Measurements from ENCODE around the gene CYP46A1. TPM values are rescaled to one million over a fixed set of nuclear protein-coding genes. Genes with fewer than 3 reads are reported as not detected.

The CYP46A1 gene
- total and polyA plus RNA-seq, 2 donors (not counting 1 experiment from before 2014, with no cell fraction given): 0.27 to 0.28 TPM

GRCh38 chr14:99679543-99679942 lies 4.6 kb upstream of the CYP46A1 start:
- H3K36me3 ChIP-seq (replicated peaks in 1 of 2; ENCODE audit: control extremely low read depth in 1 of 2, control insufficient read depth in 1 of 2, extremely low read depth in 1 of 2, insufficient read depth in 2 of 2, low read length in 1 of 2): no peaks in the 10 kb centered on the region
- peaks cover 10% of the 10 kb centered on the region for H3K4me1 Mint-ChIP-seq
- peaks cover 0 to 36% (median 2%) of the 10 kb centered on the region in 3 donors for H3K9me3 ChIP-seq (ENCODE audit: control extremely low read depth in 1 of 3, control insufficient read depth in 2 of 3, insufficient read depth in 1 of 3, low read length in 2 of 3)
- H3K4me2 ChIP-seq (replicated peaks; ENCODE audit: low read depth, low read length, poor library complexity, severe bottlenecking): no peak overlapping the region
- TF ChIP-seq EZH2 (IDR thresholded peaks at IDR 0.05; ENCODE audit: borderline replicate concordance, insufficient read depth, low read depth, low read length, poor library complexity, severe bottlenecking) (no peak), CTCF (IDR thresholded peaks at IDR 0.05) (no peak)
- no peak overlapping the region for H3K27ac Mint-ChIP-seq
- H3K27ac ChIP-seq (ENCODE audit: low read length in 2 of 2): no peak overlapping the region
- no peak overlapping the region for H3K9ac ChIP-seq (ENCODE audit: low read length)
- WGBS (ENCODE audit: insufficient coverage): 77% methylated on average over 8 of the region's 8 CpGs
- POLR2A ChIA-PET: no interaction called here
- H3K27me3 ChIP-seq (replicated peaks in 1 of 4; ENCODE audit: control extremely low read depth in 1 of 4, control insufficient read depth in 3 of 4, insufficient read depth in 4 of 4, low read length in 3 of 4): peaks cover 0 to 22% (median 1%) of the 10 kb centered on the region in 4 experiments
- CTCF ChIA-PET: no interaction called here
- intact Hi-C loops (cut with micrococcal nuclease): no loop called here
- no peak overlapping the region for H3K4me3 ChIP-seq (ENCODE audit: control extremely low read depth in 1 of 5, extremely low read depth in 1 of 5, insufficient read depth in 1 of 5, low read depth in 2 of 5, low read length in 4 of 5)
- no peaks in the 10 kb centered on the region for H4K20me1 ChIP-seq (ENCODE audit: control insufficient read depth, insufficient read depth, low read length, poor library complexity, severe bottlenecking)
- H3K79me2 ChIP-seq (ENCODE audit: control insufficient read depth, insufficient read depth, low read length): no peaks in the 10 kb centered on the region
- H3K4me3 Mint-ChIP-seq: no peak overlapping the region
- peaks cover 7 to 13% of the 10 kb centered on the region in 2 donors for H3K4me1 ChIP-seq (ENCODE audit: control insufficient read depth in 2 of 2, insufficient read depth in 2 of 2, low read length in 2 of 2)
- no peak for ATAC-seq (ENCODE audit: low read depth)
- no peaks in the 10 kb centered on the region for H3K9me3 Mint-ChIP-seq (ENCODE audit: insufficient read depth)
- no peak overlapping the region for H2AFZ ChIP-seq (ENCODE audit: insufficient read depth, low read depth, low read length, poor library complexity, severe bottlenecking)
- no peak for DNase-seq
- H3K27me3 Mint-ChIP-seq: peaks cover 4% of the 10 kb centered on the region

GRCh38 chr14:99679996-99680395 lies 4.1 kb upstream of the CYP46A1 start:
- H3K27ac Mint-ChIP-seq: no peak overlapping the region
- DNase-seq: no peak
- peaks cover 4% of the 10 kb centered on the region for H3K27me3 Mint-ChIP-seq
- Histone ChIP-seq H3K9me3 (ENCODE audit: control extremely low read depth in 1 of 3, control insufficient read depth in 2 of 3, insufficient read depth in 1 of 3, low read length in 2 of 3) (peaks cover 0 to 36% (median 2%) of the 10 kb centered on the region in 3 donors), H2AFZ (ENCODE audit: insufficient read depth, low read depth, low read length, poor library complexity, severe bottlenecking) (no peak overlapping the region), H3K4me1 (ENCODE audit: control insufficient read depth in 2 of 2, insufficient read depth in 2 of 2, low read length in 2 of 2) (peaks cover 10 to 17% of the 10 kb centered on the region in 2 donors), H4K20me1 (ENCODE audit: control insufficient read depth, insufficient read depth, low read length, poor library complexity, severe bottlenecking) (no peaks in the 10 kb centered on the region), H3K9ac (ENCODE audit: low read length) (no peak overlapping the region), H3K4me2 (replicated peaks; ENCODE audit: low read depth, low read length, poor library complexity, severe bottlenecking) (no peak overlapping the region), H3K36me3 (replicated peaks in 1 of 2; ENCODE audit: control extremely low read depth in 1 of 2, control insufficient read depth in 1 of 2, extremely low read depth in 1 of 2, insufficient read depth in 2 of 2, low read length in 1 of 2) (no peaks in the 10 kb centered on the region), H3K27me3 (replicated peaks in 1 of 4; ENCODE audit: control extremely low read depth in 1 of 4, control insufficient read depth in 3 of 4, insufficient read depth in 4 of 4, low read length in 3 of 4) (peaks cover 0 to 22% (median 1%) of the 10 kb centered on the region in 4 experiments), H3K4me3 (ENCODE audit: control extremely low read depth in 1 of 5, extremely low read depth in 1 of 5, insufficient read depth in 1 of 5, low read depth in 2 of 5, low read length in 4 of 5) (no peak overlapping the region), H3K27ac (ENCODE audit: low read length in 2 of 2) (no peak overlapping the region), H3K79me2 (ENCODE audit: control insufficient read depth, insufficient read depth, low read length) (no peaks in the 10 kb centered on the region)
- intact Hi-C loops (cut with micrococcal nuclease): loop anchor here (5.0 kb wide), 1 partner anchor 697 kb away; the partner anchor contains the start of gene WDR25
- H3K4me1 Mint-ChIP-seq: peaks cover 10% of the 10 kb centered on the region
- ATAC-seq (ENCODE audit: low read depth): no peak
- no peak for TF ChIP-seq CTCF (IDR thresholded peaks at IDR 0.05)
- no peak for TF ChIP-seq EZH2 (IDR thresholded peaks at IDR 0.05; ENCODE audit: borderline replicate concordance, insufficient read depth, low read depth, low read length, poor library complexity, severe bottlenecking)
- no peaks in the 10 kb centered on the region for H3K9me3 Mint-ChIP-seq (ENCODE audit: insufficient read depth)
- WGBS (ENCODE audit: insufficient coverage): 88% methylated on average over 2 of the region's 5 CpGs
- no peak overlapping the region for H3K4me3 Mint-ChIP-seq
- CTCF ChIA-PET: interaction anchor here (0.6 kb wide), 1 partner anchor 54 kb away, joined by 3 read pairs; no protein-coding TSS in a partner anchor
- POLR2A ChIA-PET: no interaction called here

All from B cell (primary cell).